Uterus (tissue), 4 donors: ENCODE data around the gene RHOH. TPM values are rescaled to one million over a fixed set of nuclear protein-coding genes. Genes with fewer than 3 reads are reported as not detected.

Experiments used
- DNase-seq, 2 donors: peaks; one replicate each; pipeline ENCODE4 v3.0.0-alpha.2; 2019 to 2020
- H3K27ac ChIP-seq, 2 donors: fragments of 200-600 bp; sonication (generic); 1 replicate in 1 of 2; 2 replicates in 1 of 2; pipeline ENCODE4 v1.5.1; 2016 to 2018
- H3K27me3 ChIP-seq, 2 donors: fragments of 200-600 bp; sonication (generic); one replicate each; pipeline ENCODE4 v1.5.1; 2018 to 2019; ENCODE audit warnings: control low read depth in 1 of 2
- H3K36me3 ChIP-seq, 2 donors: fragments of 200-600 bp; sonication (generic); one replicate each; pipeline ENCODE4 v1.5.1; 2019; ENCODE audit warnings: control low read depth in 1 of 2
- H3K4me1 ChIP-seq, 2 donors: fragments of 200-600 bp; sonication (generic); one replicate each; pipeline ENCODE4 v1.5.1; 2018 to 2019; ENCODE audit warnings: control low read depth in 1 of 2
- H3K4me3 ChIP-seq, 2 donors: fragments of 200-600 bp; sonication (generic); 1 replicate in 1 of 2; 2 replicates in 1 of 2; pipeline ENCODE4 v1.5.1; 2018 to 2019; ENCODE audit warnings: mild to moderate bottlenecking in 1 of 2
- H3K9me3 ChIP-seq, 2 donors: fragments of 200-600 bp; sonication (generic); one replicate each; pipeline ENCODE4 v1.5.1; 2019; ENCODE audit warnings: control low read depth in 1 of 2
- POLR2A ChIP-seq, 2 donors: fragments of 450-650 bp; IDR thresholded peaks; one replicate each; pipeline ENCODE4 v1.6.1; 2016; ENCODE audit warnings: antibody characterized with exemption in 2 of 2, mild to moderate bottlenecking in 1 of 2, moderate library complexity in 1 of 2
- intact Hi-C: fragments of 100-400 bp; cut with DNase I; formaldehyde crosslinking; loops from one replicate; pipeline ENCODE4 v1.15.1; 2023; ENCODE audit warnings: low total_unique reads
- total RNA-seq, 4 donors: library from RNA; depleted of rRNA in 3 of 4; stranded (reverse); fragments of >200 nt in 3 of 4; gene quantifications; one replicate each; pipeline versions ENCODE4 v1.1.0 to v1.2.4, GENCODE V29; 2014 to 2023
- TF ChIP-seq, protein P1 (sequence below), 4 experiments: fragments of 200-600 bp in 2 of 4; fragments of 450-650 bp in 2 of 4; sonication (generic) in 2 of 4; IDR thresholded peaks; one replicate each; pipeline ENCODE4 v1.5.1; 2016 to 2019; ENCODE audit warnings: antibody characterized with exemption in 4 of 4, mild to moderate bottlenecking in 2 of 4, moderate library complexity in 1 of 4
- donor health status: DM: yes; HTN: yes; CAD: no.

The RHOH gene
- total RNA-seq, 4 donors from 2014 or later = 1.5 to 37.1 (median 3.0) TPM

DNA sequence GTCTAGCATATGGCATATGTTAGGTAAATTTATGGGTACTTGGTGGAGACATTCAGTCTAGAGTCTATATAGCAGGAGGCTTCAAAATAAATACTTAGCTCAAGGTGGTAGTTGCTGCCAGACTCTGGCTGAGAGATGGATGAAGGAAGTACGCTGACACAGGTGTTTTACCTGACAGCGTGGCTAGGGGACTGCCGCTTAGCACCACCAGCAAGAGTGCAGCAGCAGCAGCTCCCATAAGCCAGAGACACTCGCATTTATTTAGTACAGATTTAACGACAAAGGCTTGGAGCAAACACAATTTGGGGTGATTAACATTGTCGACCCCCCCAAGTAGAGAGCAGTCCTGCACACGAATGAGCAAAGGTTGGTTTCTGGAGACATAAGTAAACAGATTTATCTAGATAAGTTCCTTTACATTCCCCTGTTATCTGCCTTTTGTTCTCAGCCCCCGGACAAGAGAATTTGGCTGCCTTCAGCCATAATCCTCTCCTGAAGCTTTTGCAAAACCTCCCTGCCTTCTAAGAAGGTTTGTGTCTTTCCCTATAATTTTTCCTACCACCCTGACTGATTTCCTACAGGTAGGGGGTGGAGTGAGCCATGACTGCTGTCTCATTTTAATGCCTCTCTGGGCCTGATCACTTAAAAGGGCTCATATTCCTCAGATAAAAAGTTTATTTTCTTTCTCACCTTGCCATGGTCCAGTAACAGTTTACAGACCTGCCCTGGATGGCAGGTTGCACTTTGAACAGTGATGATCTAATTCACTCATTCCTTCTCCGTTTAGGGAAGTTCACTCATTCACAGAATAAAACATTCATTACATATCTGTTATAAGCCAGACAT, 64.6 kb downstream of the RHOH start:
- Histone ChIP-seq H3K27ac (no peak overlapping the region), H3K4me3 (no peak overlapping the region), H3K4me1 (no peaks in the 10 kb centered on the region), H3K27me3 (no peaks in the 10 kb centered on the region), H3K36me3 (no peaks in the 10 kb centered on the region), H3K9me3 (no peaks in the 10 kb centered on the region)
- intact Hi-C loops = no loop called here
- TF ChIP-seq, protein P1, sequence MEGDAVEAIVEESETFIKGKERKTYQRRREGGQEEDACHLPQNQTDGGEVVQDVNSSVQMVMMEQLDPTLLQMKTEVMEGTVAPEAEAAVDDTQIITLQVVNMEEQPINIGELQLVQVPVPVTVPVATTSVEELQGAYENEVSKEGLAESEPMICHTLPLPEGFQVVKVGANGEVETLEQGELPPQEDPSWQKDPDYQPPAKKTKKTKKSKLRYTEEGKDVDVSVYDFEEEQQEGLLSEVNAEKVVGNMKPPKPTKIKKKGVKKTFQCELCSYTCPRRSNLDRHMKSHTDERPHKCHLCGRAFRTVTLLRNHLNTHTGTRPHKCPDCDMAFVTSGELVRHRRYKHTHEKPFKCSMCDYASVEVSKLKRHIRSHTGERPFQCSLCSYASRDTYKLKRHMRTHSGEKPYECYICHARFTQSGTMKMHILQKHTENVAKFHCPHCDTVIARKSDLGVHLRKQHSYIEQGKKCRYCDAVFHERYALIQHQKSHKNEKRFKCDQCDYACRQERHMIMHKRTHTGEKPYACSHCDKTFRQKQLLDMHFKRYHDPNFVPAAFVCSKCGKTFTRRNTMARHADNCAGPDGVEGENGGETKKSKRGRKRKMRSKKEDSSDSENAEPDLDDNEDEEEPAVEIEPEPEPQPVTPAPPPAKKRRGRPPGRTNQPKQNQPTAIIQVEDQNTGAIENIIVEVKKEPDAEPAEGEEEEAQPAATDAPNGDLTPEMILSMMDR (IDR thresholded peaks at IDR 0.05) = no peak
- no peak for TF ChIP-seq POLR2A (IDR thresholded peaks at IDR 0.05)
- no peak for DNase-seq

DNA sequence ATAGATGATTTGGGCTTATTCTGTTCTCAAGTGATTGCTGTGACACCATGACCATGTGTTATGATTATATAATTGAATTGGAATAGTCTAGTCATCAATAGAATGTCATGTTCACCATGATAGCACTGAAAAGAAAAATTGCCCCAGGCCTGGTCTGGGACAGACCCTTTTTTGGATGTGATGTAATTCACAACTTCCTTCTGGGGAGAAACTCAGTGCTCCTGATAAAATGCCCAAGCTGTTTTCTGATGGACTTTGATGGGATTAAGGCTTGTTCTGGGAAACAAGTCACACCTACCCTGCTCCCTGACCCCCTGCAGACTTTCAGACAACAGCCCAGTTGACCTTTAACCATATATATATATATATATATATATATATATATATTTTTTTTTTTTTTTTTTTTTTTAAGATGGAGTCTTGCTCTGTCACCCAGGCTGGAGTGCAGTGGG, 65.3 kb downstream of the RHOH start:
- DNase-seq = no peak
- Histone ChIP-seq H3K27ac (no peak overlapping the region), H3K4me3 (no peak overlapping the region), H3K4me1 (no peaks in the 10 kb centered on the region), H3K27me3 (no peaks in the 10 kb centered on the region), H3K36me3 (no peaks in the 10 kb centered on the region), H3K9me3 (no peaks in the 10 kb centered on the region)
- intact Hi-C loops = no loop called here
- TF ChIP-seq POLR2A (IDR thresholded peaks at IDR 0.05) = no peak
- TF ChIP-seq, protein P1 (IDR thresholded peaks at IDR 0.05) = no peak

DNA sequence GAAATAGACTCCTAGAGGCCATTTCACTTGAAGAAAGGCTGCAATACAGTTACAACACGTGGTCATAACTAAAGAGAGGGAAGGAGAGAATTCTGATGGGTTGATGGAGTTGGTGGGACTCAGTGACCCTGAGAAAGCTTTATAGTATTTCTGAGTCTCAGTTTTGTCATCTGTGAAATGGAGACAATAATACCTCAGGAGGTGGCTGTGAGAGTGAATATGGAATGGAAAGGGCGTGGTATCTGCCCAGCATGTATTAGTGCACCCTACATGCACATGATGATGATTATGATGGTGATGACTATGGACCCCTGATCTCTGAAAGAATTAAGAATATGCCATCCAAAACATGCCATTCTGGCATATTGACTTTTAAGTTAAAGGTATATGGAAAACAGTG, 66.0 kb downstream of the RHOH start:
- no peaks in the 10 kb centered on the region for H3K9me3 ChIP-seq
- no peak overlapping the region for H3K4me3 ChIP-seq
- no peak for DNase-seq
- H3K36me3 ChIP-seq = no peaks in the 10 kb centered on the region
- TF ChIP-seq, protein P1 (IDR thresholded peaks at IDR 0.05) = no peak
- TF ChIP-seq POLR2A (IDR thresholded peaks at IDR 0.05) = no peak
- no peak overlapping the region for H3K27ac ChIP-seq
- intact Hi-C loops = no loop called here
- H3K4me1 ChIP-seq = no peaks in the 10 kb centered on the region
- H3K27me3 ChIP-seq = no peaks in the 10 kb centered on the region

DNA sequence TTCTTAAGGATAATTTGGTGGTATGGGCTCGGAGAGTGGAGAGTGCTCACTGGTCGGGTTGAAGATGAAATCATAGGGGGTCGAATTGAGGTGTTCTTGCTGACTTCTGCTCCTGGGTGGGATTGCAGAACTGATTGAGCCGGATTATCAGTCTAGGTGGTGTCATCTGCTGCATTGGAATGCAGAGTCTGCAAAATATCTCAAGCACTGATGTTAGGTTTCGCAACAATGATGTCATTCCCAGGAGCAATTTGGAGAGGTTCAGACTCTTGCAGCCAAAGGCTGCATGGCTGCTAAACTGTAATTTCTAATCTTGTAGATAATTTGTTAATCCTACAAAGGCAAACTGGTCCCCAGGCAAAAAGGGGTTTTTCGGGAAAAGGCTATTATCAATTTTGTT, 67.7 kb downstream of the RHOH start:
- H3K9me3 ChIP-seq = no peaks in the 10 kb centered on the region
- no peaks in the 10 kb centered on the region for H3K36me3 ChIP-seq
- H3K27me3 ChIP-seq = no peaks in the 10 kb centered on the region
- intact Hi-C loops = no loop called here
- no peaks in the 10 kb centered on the region for H3K4me1 ChIP-seq
- DNase-seq = no peak
- no peak overlapping the region for H3K4me3 ChIP-seq
- no peak overlapping the region for H3K27ac ChIP-seq
- TF ChIP-seq, protein P1 (IDR thresholded peaks at IDR 0.05) = no peak
- no peak for TF ChIP-seq POLR2A (IDR thresholded peaks at IDR 0.05)
